GM21390 (cell line): ENCODE measurements around the gene GPR78.

ENCODE experiments used
- ATAC-seq: cut with Tn5 transposase; IDR thresholded peaks from one replicate; pipeline ENCODE4 v1.9.1; 2021; ENCODE audit not compliant: unreplicated experiment

Gene GPR78

GRCh38 chr4:8546766-8547107 lies 33.5 kb upstream of the GPR78 start:
- ATAC-seq, result no peak

DNA sequence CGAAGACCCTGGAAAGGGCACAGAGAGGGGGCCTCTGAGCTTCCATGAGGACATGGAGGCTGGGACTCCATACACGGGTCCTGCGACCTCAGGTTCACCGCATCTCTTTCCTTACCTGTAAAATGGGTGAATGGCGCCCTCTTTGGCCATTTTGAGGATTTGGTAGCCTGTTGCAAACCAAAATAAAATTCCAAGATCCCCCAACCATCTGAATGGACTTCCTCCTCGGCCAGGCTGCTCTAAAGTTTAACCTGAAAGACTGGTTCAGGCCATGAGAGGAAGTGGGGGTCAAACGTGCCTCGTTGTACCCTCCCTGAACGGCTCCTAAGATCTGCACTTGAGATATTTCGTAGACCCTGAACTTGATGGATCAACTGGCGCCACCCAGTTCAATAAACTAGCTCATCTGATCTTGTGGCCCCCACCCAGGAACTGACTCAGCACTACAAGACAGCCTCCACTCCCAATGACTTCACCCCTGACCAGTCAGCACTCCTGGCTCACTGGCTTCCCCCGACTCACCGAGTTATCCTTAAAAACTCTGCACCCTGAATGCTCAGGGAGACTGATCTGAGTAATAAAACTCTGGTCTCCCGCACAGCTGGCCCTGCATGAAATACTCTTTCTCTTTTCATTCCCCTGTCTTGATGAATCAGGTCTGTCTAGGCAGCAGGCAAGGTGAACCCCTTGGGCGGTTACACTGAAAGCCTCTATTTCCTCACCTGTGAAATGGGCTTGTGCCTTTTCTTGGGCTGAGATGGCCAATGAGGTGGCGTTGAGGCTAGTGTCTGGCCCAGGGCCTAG lies 32.9 kb upstream of the GPR78 start:
- no peak for ATAC-seq

DNA sequence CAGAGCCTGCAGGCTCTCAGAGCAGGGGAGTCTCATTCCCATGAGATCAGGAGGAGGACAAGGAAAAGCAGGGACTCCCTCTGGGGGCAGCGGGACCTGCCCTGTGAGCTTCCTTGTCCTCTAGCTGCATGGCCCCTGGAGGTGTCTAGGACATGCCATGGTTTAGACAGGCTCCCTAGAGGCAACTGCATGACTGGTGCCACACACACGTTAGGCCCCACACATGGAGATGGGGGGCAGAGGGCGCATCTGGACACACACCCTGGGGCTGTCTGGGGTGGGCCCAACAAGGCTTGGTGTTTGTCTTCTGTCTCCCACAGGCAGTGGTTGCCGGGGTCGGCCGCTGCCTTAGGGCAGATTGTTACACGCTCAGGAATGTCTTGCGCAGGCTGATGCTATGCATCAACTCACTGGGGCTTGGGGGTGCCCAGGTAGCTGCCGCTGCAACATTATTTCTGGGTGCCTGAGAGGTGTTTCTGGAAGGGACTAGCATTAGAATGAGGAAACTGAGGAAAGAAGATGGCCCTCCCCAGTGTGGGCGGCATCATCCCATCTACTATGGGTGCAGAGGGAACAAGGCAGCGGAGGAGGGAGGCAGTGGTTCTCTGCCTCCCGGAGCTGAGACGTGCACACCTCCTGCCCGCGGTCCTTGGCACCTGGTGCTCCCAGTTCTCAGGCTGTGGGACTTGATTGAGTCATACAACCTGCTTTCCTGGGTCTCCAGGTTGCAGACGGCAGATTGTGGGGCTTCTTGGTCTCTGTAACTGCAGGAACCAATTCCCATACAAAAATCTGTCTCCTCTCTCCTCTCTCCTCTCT lies 32.1 kb upstream of the GPR78 start:
- ATAC-seq, result no peak

DNA sequence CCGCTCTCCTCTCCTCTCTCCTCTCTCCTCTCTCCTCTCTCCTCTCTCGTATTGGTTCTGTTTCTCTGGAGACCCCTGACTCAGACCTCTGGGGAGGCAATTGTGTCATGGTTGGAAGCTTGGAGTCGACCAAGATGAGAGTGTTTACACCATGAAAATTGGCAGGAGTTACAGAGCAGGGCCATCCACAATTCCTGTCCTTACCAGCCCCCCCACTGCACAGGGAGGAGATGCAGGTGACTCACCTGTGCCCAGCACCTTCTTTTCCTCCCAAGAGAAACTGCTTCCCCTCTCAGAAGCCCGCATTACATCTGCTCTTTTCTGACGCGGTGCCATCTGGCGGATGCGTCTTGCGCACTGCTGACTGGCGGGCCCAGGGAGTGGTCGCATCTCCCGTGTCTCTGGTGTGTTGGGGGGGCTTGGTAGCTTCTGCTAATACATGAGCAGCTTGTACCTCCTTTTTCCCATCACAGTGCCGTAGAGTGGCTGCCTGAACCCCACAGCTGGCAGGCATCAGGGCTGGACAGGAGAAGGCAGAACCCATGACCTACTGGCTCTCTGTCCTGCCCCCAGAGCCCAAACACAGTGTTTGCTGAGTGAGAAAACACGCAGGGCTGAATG lies 31.4 kb upstream of the GPR78 start:
- ATAC-seq, result no peak

DNA sequence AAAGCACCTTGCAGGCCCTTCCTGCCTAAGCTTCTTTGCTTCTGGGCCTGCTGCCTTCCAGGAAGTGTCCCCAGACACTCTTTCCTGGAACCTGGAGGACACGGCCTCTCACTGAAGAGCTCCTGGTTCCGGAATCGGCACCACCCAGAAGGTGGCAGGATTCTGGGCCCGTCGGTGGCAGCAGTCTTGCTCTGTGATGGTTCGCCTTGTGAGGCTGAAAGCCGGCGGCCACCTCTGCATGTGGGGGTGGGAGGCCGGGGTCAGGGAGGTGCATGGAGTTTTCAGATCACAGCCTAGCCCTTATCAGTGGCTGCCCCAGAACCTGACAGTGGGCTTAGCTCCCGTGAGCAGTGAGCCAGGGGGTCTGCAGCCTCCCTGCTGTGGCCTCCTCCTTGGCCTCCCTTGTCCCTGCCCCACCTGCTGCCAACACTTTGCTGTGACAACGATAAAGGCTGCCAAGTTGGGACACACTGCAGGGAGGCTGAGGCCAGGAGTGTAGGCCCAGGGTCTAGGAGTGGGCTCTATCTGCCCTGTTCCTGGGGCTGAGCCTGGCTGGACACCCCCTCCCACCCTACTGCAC lies 30.8 kb upstream of the GPR78 start:
- no peak for ATAC-seq

DNA sequence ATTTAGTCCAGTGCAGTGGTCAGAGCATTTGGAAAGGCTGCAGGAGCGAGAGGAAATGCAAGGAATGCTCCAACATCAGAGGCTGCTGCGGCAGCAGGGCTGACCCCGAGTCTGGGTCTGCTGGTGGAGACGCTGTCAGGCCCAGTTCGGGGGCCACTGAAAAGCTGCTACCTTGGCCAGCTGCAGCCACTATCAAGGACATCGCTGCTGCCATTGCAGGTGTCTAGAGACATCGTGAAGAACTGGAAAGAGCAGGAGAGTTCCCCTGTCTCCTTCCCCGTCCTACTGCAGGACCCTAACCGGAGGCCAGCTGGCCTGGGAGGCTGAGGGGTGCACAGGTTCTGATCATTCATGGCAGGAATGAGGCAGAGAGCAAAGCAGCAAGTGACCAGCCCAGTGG lies 29.5 kb upstream of the GPR78 start:
- no peak for ATAC-seq

- no peak for ATAC-seq
Measured at GRCh38 chr4:8552024-8552423, 28.2 kb upstream of the GPR78 start.

GRCh38 chr4:8552581-8553205 lies 27.5 kb upstream of the GPR78 start:
- no peak for ATAC-seq

DNA sequence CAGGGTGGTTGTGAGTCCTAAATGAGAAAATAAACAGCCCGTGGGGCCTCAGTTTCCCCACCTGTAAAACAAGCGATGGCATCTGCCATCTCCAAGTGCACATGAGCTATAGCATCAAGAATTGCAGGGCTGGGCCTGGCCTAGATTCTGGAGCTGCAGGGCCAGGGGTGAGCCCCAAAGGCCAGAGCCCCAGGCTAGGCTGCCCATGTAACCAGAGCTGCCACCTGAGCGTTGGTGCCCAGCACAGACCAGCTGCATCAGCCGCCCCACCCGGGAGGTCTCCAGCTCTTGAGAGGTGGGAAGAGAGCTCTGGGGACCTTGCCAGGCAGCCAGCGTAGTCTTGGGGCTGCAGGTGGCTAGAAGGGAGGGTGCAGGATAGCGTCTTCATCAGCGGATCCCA lies 27.0 kb upstream of the GPR78 start:
- ATAC-seq, result no peak

GRCh38 chr4:8553991-8554405 lies 26.2 kb upstream of the GPR78 start:
- no peak for ATAC-seq

- no peak for ATAC-seq
Measured at GRCh38 chr4:8554555-8555100, 25.6 kb upstream of the GPR78 start.

- ATAC-seq, result no peak
Measured at GRCh38 chr4:8555716-8556115, 24.5 kb upstream of the GPR78 start.

- ATAC-seq, result no peak
Measured at GRCh38 chr4:8556341-8557150, 23.6 kb upstream of the GPR78 start.

DNA sequence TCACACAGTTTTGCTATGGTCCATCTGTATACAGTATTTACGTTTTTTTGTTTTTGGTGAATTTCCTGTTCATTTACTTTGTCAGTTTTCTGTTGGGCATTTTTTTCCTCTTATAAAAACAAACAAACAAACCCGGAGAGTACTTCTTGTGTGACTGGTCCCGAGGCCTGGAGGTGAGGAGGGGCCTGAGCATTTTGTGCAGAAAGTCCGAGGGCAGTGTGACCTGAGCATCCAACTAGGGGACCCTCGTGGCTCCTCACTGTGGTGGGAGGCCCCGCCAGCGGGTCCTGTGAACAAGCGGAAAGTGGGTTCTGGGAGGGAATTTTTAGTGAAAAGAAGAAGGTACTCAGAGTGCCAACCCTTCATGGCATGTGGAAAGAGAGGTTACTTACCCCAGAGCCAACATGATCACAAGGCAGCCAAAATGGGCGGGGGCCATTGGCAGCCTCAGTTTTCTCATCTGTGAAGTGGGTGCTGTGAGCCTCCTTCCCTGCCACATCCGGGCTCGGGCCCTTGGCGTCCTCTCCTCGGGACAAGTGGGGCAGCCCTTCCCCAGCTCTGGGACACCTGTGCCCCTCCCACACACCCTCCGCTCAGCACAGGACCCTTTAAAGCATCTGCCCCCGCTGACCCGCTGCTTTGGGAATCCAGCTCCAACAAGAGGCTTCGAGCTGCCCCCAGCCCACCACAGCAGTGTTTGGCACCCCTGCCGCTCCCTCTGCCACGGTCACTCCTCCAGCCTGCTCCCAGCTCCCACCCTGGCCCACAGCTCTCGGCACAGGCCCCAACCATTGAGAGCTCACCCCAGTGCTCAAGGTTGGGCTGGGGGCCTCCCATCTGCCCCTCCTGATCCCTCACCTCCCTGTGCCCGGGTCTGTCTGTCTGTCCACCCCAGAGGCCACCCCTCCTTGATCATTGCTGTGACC lies 22.8 kb upstream of the GPR78 start:
- ATAC-seq, result no peak

GRCh38 chr4:8558080-8558960 lies 21.9 kb upstream of the GPR78 start:
- no peak for ATAC-seq

DNA sequence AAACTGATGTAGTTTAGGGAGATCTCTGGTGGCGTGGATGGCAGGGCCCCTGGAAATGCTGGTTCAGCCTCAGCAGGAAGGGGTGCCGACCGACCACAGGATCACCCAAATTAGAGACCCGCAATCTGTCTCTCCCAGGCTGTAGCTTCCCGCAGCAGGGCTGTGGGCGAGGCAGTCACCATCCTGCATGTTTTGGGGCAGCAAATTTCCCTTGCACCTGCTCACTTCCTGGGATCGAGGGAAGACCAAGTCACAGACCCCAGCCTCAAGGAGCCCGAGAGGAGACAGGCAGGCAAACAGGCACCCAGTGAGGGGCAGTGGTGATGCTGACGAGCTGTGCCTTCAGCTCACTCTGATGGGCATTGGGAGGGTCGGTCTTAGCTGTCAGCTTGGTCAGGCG lies 21.2 kb upstream of the GPR78 start:
- no peak for ATAC-seq

DNA sequence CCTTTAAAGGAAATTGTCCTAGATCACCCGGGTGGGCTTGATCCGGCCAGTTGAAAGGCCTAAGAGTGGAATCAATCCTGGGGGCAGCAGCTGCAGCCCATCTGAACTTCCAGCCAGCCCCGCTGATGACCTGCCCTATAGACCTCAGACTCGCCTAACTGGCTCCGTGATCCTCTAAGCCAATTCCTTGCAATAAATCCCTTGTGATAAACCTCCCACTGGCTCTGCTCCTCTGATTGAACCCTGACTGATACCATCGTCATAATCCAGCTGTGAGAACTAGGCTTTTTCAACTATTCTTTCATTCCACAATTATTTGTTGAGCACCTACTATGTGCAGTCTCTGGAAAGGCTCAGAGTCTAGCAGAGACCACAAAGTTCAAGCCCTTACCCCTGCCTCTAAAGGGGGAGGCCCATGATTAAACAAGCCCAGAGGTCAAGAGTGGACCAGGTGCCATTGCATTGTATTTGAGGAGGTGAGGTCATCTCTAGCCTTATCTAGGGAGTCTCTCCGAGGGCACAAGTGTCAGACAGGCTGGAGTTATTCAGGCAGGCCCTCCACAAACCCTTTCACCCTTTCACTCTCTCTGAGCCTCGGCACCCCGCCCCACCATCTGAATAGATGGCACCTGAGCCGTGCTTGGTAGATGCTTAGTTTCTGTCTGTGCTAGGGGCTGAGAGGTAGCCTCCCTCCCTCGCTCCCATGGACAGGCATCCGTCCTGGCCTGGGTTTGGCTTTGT lies 20.5 kb upstream of the GPR78 start:
- ATAC-seq, result no peak
